Neutrophil (primary cell): ENCODE data around the gene MUC13.

Experiments
- H3K27ac ChIP-seq: fragments of 200-600 bp; sonication (generic); 2 replicates; pipeline ENCODE4 v1.5.1; 2016; ENCODE audit warnings: mild to moderate bottlenecking, moderate library complexity
- H3K27me3 ChIP-seq: fragments of 200-600 bp; sonication (generic); 2 replicates; pipeline ENCODE4 v1.6.0; 2016; ENCODE audit warnings: mild to moderate bottlenecking
- H3K36me3 ChIP-seq: fragments of 200-600 bp; sonication (generic); 2 replicates; pipeline ENCODE4 v1.5.1; 2017
- H3K4me1 ChIP-seq, 2 experiments: fragments of 200-600 bp in 1 of 2; sonication (generic) in 1 of 2; 1 replicate in 1 of 2; 2 replicates in 1 of 2; pipeline versions ENCODE4 v1.5.1 to v1.6.1; 2013 to 2016; ENCODE audit warnings: low read depth in 1 of 2, low read length in 1 of 2, mild to moderate bottlenecking in 1 of 2, moderate library complexity in 1 of 2; ENCODE audit not compliant: control insufficient read depth in 1 of 2, insufficient read depth in 1 of 2
- H3K4me3 ChIP-seq, 2 experiments: fragments of 200-600 bp in 1 of 2; sonication (generic) in 1 of 2; 1 replicate in 1 of 2; 2 replicates in 1 of 2; pipeline ENCODE4 v1.5.1; 2013 to 2016; ENCODE audit warnings: low read depth in 1 of 2, low read length in 1 of 2, mild to moderate bottlenecking in 1 of 2, moderate library complexity in 1 of 2
- H3K9me3 ChIP-seq: fragments of 200-600 bp; sonication (generic); 2 replicates; pipeline ENCODE4 v1.5.1; 2016
- TF ChIP-seq, protein P1 (sequence below): fragments of 200-600 bp; sonication (generic); IDR thresholded peaks from 2 replicates; pipeline ENCODE4 v1.5.1; 2016; ENCODE audit warnings: antibody characterized with exemption

MUC13 gene

DNA sequence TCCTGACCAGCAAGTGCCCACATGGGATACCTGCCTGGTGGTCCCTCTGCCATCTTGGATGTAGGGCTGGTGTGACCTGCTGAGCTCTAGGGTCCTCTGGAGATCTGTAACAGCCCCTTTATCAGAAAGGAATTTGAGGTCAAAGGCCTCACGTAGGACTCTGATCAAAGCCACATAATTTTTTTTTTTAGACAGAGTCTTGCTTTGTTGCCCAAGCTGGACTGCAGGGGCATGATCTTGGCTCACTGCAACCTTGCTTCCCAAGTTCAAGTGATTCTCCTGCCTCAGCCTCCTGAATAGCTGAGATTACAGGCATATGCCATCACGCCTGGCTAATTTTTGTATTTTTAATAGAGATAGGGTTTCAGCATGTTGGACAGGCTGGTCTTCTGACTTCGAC, 56.9 kb downstream of the MUC13 start:
- no peaks in the 10 kb centered on the region for H3K36me3 ChIP-seq
- H3K9me3 ChIP-seq, result no peaks in the 10 kb centered on the region
- no peaks in the 10 kb centered on the region for H3K4me1 ChIP-seq
- no peak overlapping the region for H3K27ac ChIP-seq
- H3K27me3 ChIP-seq, result peaks cover 15% of the 10 kb centered on the region
- H3K4me3 ChIP-seq, result no peak overlapping the region
- TF ChIP-seq, protein P1, sequence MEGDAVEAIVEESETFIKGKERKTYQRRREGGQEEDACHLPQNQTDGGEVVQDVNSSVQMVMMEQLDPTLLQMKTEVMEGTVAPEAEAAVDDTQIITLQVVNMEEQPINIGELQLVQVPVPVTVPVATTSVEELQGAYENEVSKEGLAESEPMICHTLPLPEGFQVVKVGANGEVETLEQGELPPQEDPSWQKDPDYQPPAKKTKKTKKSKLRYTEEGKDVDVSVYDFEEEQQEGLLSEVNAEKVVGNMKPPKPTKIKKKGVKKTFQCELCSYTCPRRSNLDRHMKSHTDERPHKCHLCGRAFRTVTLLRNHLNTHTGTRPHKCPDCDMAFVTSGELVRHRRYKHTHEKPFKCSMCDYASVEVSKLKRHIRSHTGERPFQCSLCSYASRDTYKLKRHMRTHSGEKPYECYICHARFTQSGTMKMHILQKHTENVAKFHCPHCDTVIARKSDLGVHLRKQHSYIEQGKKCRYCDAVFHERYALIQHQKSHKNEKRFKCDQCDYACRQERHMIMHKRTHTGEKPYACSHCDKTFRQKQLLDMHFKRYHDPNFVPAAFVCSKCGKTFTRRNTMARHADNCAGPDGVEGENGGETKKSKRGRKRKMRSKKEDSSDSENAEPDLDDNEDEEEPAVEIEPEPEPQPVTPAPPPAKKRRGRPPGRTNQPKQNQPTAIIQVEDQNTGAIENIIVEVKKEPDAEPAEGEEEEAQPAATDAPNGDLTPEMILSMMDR, result no peak

DNA sequence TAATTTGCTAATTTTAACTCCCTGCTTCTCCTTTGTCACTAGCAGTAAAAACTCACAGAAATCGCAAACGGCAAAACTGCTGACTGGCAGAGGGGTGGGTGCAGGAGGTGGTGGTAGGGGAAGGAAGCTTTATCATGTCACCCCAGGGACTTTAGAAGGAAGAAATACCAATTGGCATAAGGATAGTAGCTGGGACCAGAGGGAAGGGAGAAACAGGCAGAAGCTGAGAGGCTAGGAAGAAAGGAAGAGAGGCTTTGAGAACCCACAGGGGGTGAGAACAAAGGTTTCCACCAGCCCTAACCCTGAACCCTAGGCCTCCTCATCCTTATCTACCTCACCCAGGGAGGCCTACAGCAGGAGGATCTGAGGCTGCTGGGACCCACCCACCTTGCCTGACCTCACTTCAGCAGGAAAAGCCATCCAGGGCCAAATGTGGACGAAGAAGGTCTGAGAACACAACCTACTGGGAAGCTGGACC, 58.1 kb downstream of the MUC13 start:
- Histone ChIP-seq H3K4me3 (no peak overlapping the region), H3K9me3 (no peaks in the 10 kb centered on the region), H3K36me3 (no peaks in the 10 kb centered on the region), H3K27me3 (peaks cover 11% of the 10 kb centered on the region), H3K4me1 (no peaks in the 10 kb centered on the region), H3K27ac (no peak overlapping the region)
- TF ChIP-seq, protein P1, result no peak

DNA sequence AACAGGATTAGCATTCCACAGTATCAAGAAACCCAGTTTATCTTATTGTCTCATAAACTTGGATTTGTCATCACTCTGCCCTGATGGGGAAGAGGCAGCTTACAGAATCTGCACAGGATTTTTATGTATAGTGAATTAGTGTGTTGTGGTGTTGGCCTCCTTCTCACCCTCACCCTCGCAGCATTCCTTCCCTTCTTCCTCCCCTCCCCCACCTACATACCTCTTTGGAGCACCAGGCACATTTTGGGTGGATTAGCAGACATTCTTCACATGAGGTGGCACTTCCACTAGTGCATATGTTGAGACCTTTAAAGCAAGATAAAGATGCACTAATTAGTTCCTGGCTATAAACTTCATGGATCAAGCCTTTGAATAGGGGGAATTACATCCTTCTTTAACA, 61.3 kb downstream of the MUC13 start:
- Histone ChIP-seq H3K4me3 (no peak overlapping the region), H3K36me3 (no peaks in the 10 kb centered on the region), H3K9me3 (no peaks in the 10 kb centered on the region), H3K27ac (no peak overlapping the region), H3K4me1 (no peaks in the 10 kb centered on the region), H3K27me3 (no peaks in the 10 kb centered on the region)
- TF ChIP-seq, protein P1, result no peak

DNA sequence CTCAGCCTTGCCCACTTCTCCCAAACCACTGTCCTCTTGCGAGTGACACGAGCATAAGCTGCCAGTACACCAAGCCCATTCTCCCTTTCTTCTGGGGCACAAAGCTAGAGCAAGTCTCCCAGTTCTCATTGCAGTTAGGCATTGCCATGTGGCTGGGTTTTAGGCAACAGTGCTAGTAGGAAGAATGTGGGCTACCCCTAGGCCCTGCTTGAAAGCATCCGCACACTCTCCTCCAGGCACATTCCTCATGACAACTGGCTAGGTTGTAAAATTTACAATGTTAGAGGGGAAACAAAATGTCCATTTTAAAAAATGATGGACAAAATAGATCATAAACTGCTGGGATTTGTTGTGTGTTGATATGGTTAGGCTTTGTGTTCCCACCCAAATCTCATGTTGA, 67.0 kb downstream of the MUC13 start:
- TF ChIP-seq, protein P1, result no peak
- Histone ChIP-seq H3K9me3 (no peaks in the 10 kb centered on the region), H3K36me3 (no peaks in the 10 kb centered on the region), H3K4me1 (no peaks in the 10 kb centered on the region), H3K27ac (no peak overlapping the region), H3K4me3 (no peak overlapping the region), H3K27me3 (no peaks in the 10 kb centered on the region)

GRCh38 chr3:124862006-124862405, 72.5 kb downstream of the MUC13 start:
- H3K27me3 ChIP-seq, result peaks cover 7% of the 10 kb centered on the region
- no peak overlapping the region for H3K4me3 ChIP-seq
- H3K27ac ChIP-seq, result no peak overlapping the region
- H3K4me1 ChIP-seq, result no peaks in the 10 kb centered on the region
- H3K9me3 ChIP-seq, result no peaks in the 10 kb centered on the region
- TF ChIP-seq, protein P1, result no peak
- no peaks in the 10 kb centered on the region for H3K36me3 ChIP-seq

DNA sequence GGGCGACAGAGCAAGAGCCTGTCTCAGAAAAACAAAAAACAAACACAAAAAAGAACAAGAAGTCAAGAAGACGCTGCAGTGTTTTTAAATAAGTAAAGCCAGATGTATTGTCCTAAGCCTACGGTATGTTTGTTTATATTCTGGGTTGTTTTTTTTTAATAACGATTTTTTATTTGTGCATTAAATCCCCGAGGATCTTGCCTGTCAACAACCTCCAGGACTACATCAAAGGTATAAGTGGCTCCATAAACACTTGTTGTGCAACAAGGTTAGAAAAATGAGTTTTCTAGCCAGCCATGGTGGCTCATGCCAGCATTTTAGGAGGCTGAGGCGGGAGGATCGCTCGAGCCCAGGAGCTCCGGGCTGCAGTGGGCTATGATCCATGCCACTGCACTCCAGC, 73.5 kb downstream of the MUC13 start:
- Histone ChIP-seq H3K4me3 (no peak overlapping the region), H3K27me3 (peaks cover 7% of the 10 kb centered on the region), H3K27ac (no peak overlapping the region), H3K36me3 (no peaks in the 10 kb centered on the region), H3K4me1 (no peaks in the 10 kb centered on the region), H3K9me3 (no peaks in the 10 kb centered on the region)
- TF ChIP-seq, protein P1, result no peak
